ENCODE results near the gene NTRK3.
"Not testable (repeated sequence)": the region's sequence is repeated elsewhere in the genome, so short reads cannot be mapped to it uniquely, and the experiment has no call there.

Gene NTRK3

GRCh38 chr15:88083811-88084760 is 172.5 kb downstream of the NTRK3 start:
- H3K4me3 ChIP-seq (ENCODE audit: low read length), result no peak overlapping the region
- TF ChIP-seq ZNF274 (IDR thresholded peaks at IDR 0.05; ENCODE audit: low read depth, low read length), result no peak

- H3K4me3 ChIP-seq (ENCODE audit: low read length), result no peak overlapping the region
- no peak for TF ChIP-seq ZNF274 (IDR thresholded peaks at IDR 0.05; ENCODE audit: low read depth, low read length)
Measured at GRCh38 chr15:88080616-88081015, 175.9 kb downstream of the NTRK3 start.

- no peak overlapping the region for H3K4me3 ChIP-seq (ENCODE audit: low read length)
- TF ChIP-seq ZNF274 (IDR thresholded peaks at IDR 0.05; ENCODE audit: low read depth, low read length), result no peak
Measured at GRCh38 chr15:88077296-88078020, 179.1 kb downstream of the NTRK3 start.

- no peak overlapping the region for H3K4me3 ChIP-seq (ENCODE audit: low read length)
- no peak for TF ChIP-seq ZNF274 (IDR thresholded peaks at IDR 0.05; ENCODE audit: low read depth, low read length)
Measured at GRCh38 chr15:88076328-88076727, 180.2 kb downstream of the NTRK3 start.

- no peak overlapping the region for H3K4me3 ChIP-seq (ENCODE audit: low read length)
- TF ChIP-seq ZNF274 (IDR thresholded peaks at IDR 0.05; ENCODE audit: low read depth, low read length), result no peak
Measured at GRCh38 chr15:88075102-88075501, 181.4 kb downstream of the NTRK3 start.

GRCh38 chr15:88074386-88074785 is 182.2 kb downstream of the NTRK3 start:
- no peak for TF ChIP-seq ZNF274 (IDR thresholded peaks at IDR 0.05; ENCODE audit: low read depth, low read length)
- no peak overlapping the region for H3K4me3 ChIP-seq (ENCODE audit: low read length)

GRCh38 chr15:88073391-88073691 is 183.2 kb downstream of the NTRK3 start:
- H3K4me3 ChIP-seq (ENCODE audit: low read length), result no peak overlapping the region
- TF ChIP-seq ZNF274 (IDR thresholded peaks at IDR 0.05; ENCODE audit: low read depth, low read length), result no peak

GRCh38 chr15:88072598-88073390 is 183.7 kb downstream of the NTRK3 start:
- TF ChIP-seq ZNF274 (IDR thresholded peaks at IDR 0.05; ENCODE audit: low read depth, low read length), result no peak

DNA sequence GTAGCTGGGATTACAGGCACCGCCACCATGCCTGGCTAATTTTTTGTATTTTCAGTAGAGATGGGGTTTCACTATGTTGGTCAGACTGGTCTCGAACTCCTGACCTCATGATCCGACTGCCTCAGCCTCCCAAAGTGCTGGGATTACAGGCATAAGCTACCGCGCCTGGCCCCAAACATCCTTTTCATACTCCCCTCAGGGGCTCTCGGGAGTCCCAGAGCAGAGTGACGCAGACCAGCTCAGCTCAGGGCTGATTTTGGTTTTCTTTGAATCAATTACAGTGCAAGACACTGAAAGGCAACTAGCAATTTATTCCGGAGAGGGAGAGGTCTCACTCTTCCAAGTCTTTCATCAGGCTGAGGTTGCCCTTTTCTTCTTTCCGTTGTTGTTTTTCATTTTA is 184.4 kb downstream of the NTRK3 start:
- not testable (repeated sequence) for H3K4me3 ChIP-seq (ENCODE audit: low read length)

More at GRCh38 chr15:88072598-88073390, 183.7 kb downstream of the NTRK3 start:
- H3K4me3 ChIP-seq (ENCODE audit: low read length), result no peak overlapping the region

DNA sequence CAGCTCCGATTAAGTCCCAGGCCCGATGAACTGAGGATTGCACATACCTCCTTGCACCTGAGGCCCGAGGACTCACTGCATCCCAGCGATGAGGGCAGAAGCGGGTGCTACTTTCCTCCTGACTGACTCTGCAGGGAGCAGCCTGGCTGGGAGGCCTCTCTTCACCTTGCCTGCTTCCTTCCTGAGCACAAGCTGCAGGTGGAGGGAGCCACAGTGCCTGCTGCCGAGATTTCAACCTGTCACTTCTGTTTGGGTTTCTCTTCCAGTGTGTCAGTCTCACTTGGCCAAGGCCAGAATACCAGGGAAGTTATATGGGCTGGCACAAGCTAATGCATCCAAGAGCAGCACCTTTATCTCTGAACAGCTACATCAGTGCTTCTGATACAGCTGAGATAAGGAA is 185.4 kb downstream of the NTRK3 start:
- TF ChIP-seq ZNF274 (IDR thresholded peaks at IDR 0.05; ENCODE audit: low read depth, low read length), result no peak

DNA sequence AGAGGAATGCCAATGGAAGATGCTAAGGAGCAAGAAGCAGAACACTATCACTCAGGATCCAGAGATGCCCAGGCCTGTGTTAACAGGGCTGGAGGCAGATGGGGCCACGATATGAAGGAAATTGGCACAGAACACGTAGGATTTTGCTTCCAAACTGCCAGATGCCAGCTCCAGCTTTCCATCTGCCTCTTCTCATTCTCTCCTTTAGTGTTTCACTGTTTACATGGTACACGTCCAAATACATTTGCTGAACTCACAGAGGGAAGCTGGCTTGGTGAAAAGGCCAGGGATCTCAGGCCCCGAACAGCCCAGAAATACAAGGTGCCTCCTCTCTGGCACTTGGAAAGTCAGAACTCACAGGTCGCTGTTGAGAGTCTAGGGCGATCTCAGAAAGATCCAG is 187.0 kb downstream of the NTRK3 start:
- H3K4me3 ChIP-seq (ENCODE audit: low read length), result no peak overlapping the region
- TF ChIP-seq ZNF274 (IDR thresholded peaks at IDR 0.05; ENCODE audit: low read depth, low read length), result no peak

More for the DNA sequence above, 185.4 kb downstream of the NTRK3 start:
- H3K4me3 ChIP-seq (ENCODE audit: low read length), result no peak overlapping the region

DNA sequence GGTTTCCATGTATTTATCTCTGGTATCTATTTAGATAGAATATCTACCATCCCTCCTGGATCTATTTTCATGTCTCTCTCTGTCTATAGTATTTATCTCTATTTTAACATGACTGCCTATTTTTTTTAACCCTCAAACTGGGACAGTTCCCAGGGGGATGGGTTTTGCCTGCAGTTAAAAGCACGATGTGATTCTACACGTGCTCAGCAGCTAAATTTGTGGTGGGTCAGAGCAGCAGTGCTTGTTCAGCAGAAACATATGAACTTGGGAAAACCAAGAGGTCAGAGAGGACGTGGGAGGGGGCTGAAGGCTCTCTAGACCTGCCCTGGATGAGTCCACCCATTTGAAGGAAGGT is 189.2 kb downstream of the NTRK3 start:
- no peak for TF ChIP-seq ZNF274 (IDR thresholded peaks at IDR 0.05; ENCODE audit: low read depth, low read length)
- H3K4me3 ChIP-seq (ENCODE audit: low read length), result no peak overlapping the region

DNA sequence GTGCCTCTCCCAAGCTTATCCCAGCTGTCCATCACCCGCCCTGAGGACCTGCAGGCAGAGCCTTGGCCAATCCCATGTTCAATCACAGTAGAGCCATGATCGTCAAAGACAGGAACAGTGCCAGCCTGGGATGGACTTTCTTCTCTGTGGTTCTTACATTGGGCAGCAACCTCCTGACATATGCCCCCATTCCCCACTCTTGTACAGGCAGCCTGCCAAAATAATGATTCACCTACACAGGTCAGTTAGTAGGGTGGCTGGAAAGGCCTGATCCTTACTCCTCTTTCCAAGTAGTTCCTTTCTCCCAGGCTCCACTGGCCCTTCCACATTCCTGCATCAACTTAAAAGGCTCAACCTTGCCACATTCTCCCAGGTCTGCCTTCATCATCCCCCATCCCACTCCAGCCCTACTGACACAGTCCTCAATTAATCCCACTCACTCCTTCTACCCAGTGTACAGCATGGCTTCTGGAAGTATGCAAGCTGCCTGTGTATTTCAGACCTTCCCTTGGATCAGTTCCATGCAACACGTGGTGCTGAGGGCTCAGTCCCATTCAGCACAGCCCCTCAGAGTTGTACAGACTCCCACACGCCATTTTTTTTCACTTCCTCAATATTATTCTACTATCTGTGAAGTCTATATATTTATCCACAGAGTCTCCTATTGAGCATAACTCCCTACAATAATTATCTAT is 189.8 kb downstream of the NTRK3 start:
- no peak overlapping the region for H3K4me3 ChIP-seq (ENCODE audit: low read length)
- no peak for TF ChIP-seq ZNF274 (IDR thresholded peaks at IDR 0.05; ENCODE audit: low read depth, low read length)

DNA sequence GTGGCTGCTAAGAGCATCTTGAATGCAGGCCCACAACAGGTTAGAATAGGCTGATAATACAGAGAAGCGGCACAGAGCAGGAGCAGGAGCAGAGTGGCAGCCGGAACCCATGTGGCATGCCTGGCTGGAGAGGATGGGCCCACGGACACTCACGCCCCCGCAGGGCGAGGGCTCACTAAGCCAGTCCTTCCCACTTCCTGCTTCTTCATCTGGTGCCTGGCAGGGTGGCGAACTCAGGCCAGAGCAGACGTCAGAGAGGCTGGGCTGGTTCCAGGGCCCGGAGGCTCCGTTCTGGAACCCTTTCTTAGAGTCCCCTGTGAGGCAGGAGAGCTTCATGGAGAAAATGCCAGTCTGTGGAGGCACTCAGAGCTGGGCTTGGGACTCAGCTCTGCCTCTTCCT is 195.1 kb downstream of the NTRK3 start:
- no peak overlapping the region for H3K4me3 ChIP-seq (ENCODE audit: low read length)
- no peak for TF ChIP-seq ZNF274 (IDR thresholded peaks at IDR 0.05; ENCODE audit: low read depth, low read length)
